ENCODE measurements around the gene KIF2A.

DNA sequence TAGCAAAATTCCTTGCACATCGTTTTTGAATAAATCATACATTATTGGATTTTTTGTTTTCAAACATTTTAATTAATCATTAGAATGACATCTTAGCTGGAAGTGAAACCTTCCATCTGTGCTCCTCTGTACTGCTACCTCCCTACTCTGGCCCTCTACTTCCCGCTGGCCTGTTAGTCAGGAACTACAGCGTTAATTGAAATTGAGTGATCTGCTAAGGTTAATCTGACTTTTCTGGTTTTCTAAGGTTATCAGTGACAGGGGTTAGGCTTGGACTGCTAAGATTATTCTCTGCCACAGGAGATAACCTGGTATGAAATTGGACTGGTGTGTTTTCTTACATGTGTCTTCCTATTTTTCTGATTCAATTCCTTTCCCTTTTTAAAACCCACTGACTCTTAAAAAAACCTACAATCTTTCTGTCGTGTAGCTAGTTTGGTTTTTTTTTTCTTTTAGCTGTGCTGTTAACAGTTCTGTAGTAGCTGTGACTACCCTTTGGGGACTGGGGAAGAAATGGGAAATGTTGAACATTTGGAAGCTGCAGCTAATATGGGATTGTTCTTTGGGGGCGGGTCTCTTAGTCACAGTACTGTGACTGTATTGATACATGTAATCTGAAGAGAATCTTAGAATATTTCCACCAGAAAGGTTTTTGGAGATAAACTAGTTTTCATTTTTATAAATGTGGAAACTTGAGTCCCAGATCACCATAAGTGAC lies 4.6 kb downstream of the KIF2A start:
- TF ChIP-seq FOSL1 (IDR thresholded peaks at IDR 0.05; ENCODE audit: low read depth): no peak
- TF ChIP-seq, protein P1, sequence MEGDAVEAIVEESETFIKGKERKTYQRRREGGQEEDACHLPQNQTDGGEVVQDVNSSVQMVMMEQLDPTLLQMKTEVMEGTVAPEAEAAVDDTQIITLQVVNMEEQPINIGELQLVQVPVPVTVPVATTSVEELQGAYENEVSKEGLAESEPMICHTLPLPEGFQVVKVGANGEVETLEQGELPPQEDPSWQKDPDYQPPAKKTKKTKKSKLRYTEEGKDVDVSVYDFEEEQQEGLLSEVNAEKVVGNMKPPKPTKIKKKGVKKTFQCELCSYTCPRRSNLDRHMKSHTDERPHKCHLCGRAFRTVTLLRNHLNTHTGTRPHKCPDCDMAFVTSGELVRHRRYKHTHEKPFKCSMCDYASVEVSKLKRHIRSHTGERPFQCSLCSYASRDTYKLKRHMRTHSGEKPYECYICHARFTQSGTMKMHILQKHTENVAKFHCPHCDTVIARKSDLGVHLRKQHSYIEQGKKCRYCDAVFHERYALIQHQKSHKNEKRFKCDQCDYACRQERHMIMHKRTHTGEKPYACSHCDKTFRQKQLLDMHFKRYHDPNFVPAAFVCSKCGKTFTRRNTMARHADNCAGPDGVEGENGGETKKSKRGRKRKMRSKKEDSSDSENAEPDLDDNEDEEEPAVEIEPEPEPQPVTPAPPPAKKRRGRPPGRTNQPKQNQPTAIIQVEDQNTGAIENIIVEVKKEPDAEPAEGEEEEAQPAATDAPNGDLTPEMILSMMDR (IDR thresholded peaks at IDR 0.05 in 2 of 3, conservative IDR thresholded peaks at IDR 0.05 in 1 of 3; ENCODE audit: borderline replicate concordance in 1 of 3, insufficient read depth in 1 of 3, low read depth in 2 of 3, low read length in 2 of 3): no peak
- TF ChIP-seq SIN3A (IDR thresholded peaks at IDR 0.05; ENCODE audit: low read depth): no peak

All from HCT116 (cell line).